Measurements from ENCODE around the gene TBC1D10B.
A peak's percentile ranks its signal among the peaks of the same experiment; 100 is the strongest.

GRCh38 chr16:30417529-30418349 is 47.4 kb upstream of the TBC1D10B start:
- TF ChIP-seq CTCF (IDR thresholded peaks at IDR 0.05) (peak in 1 of 4 experiments; percentile 26), POLR2A (IDR thresholded peaks at IDR 0.05) (no peak), POLR2AphosphoS5 (IDR thresholded peaks at IDR 0.05) (peak; percentile 15 to 41 (median 30)), EP300 (IDR thresholded peaks at IDR 0.05) (no peak)

Data from sigmoid colon (tissue), 4 donors.